ENCODE measurements around the gene CAPN5.

- TF ChIP-seq CTCF (IDR thresholded peaks at IDR 0.05; ENCODE audit: insufficient read depth, low read length) (no peak), POLR2AphosphoS5 (IDR thresholded peaks at IDR 0.05; ENCODE audit: low read depth) (no peak), REST (IDR thresholded peaks at IDR 0.05; ENCODE audit: insufficient replicate concordance, low read depth) (no peak), GABPA (IDR thresholded peaks at IDR 0.05; ENCODE audit: low read depth) (no peak)
These were observed 105.9 kb downstream of the CAPN5 start for GRCh38 chr11:77172666-77172982.

Measured in HL-60 (cell line).